Breast epithelium (tissue), 4 donors: ENCODE measurements around the gene SUCLG2. TPM values are rescaled to one million over a fixed set of nuclear protein-coding genes. Genes with fewer than 3 reads are reported as not detected.

Experiments
- DNase-seq, 2 donors: peaks; one replicate each; pipeline ENCODE4 v3.0.0-alpha.2; 2019; ENCODE audit warnings: low spot score in 2 of 2
- H3K27ac ChIP-seq, 2 donors: fragments of 200-600 bp; sonication (generic) in 1 of 2; one replicate each; pipeline ENCODE4 v1.5.1; 2016 to 2019; ENCODE audit warnings: mild to moderate bottlenecking in 1 of 2
- H3K27me3 ChIP-seq, 2 donors: fragments of 200-600 bp; sonication (generic) in 1 of 2; one replicate each; pipeline versions ENCODE4 v1.5.1 to v1.6.0; 2017 to 2019; ENCODE audit warnings: control low read depth in 1 of 2, mild to moderate bottlenecking in 1 of 2
- H3K36me3 ChIP-seq: fragments of 200-600 bp; one replicate; pipeline ENCODE4 v1.5.1; 2019
- H3K4me1 ChIP-seq, 2 donors: fragments of 200-600 bp; sonication (generic); one replicate each; pipeline ENCODE4 v1.5.1; 2016 to 2019; ENCODE audit warnings: control low read depth in 1 of 2
- H3K4me3 ChIP-seq, 3 donors: fragments of 200-600 bp; sonication (generic); 1 replicate in 2 of 3; 2 replicates in 1 of 3; pipeline ENCODE4 v1.5.1; 2016 to 2019; ENCODE audit warnings: mild to moderate bottlenecking in 3 of 3, moderate library complexity in 2 of 3
- H3K9me3 ChIP-seq, 2 donors: fragments of 200-600 bp; sonication (generic) in 1 of 2; one replicate each; pipeline ENCODE4 v1.5.1; 2016 to 2019; ENCODE audit warnings: control low read depth in 1 of 2
- POLR2A ChIP-seq: fragments of 450-650 bp; IDR thresholded peaks from one replicate; pipeline ENCODE4 v1.6.1; 2016; ENCODE audit warnings: antibody characterized with exemption, mild to moderate bottlenecking, moderate library complexity
- POLR2AphosphoS5 ChIP-seq, 3 donors: sonication (generic); formaldehyde crosslinking; IDR thresholded peaks; one replicate each; pipeline ENCODE4 v1.6.1; 2017; ENCODE audit warnings: antibody characterized with exemption in 3 of 3
- intact Hi-C: fragments of 100-400 bp; cut with DNase I; formaldehyde crosslinking; loops from one replicate; pipeline ENCODE4 v1.15.1; 2023; ENCODE audit warnings: low total_unique reads
- total RNA-seq, 3 donors: library from RNA; depleted of rRNA; stranded (reverse); fragments of >200 nt; gene quantifications; one replicate each; pipeline ENCODE4 v1.1.0, GENCODE V29; 2016
- TF ChIP-seq, protein P1 (sequence below), 3 donors: fragments of 450-650 bp; IDR thresholded peaks; one replicate each; pipeline ENCODE4 v1.5.1; 2016 to 2017; ENCODE audit warnings: antibody characterized with exemption in 3 of 3, mild to moderate bottlenecking in 3 of 3, moderate library complexity in 3 of 3

Gene SUCLG2
- total RNA-seq, 3 donors from 2014 or later, result 45.9 to 58.1 (median 52.8) TPM

DNA sequence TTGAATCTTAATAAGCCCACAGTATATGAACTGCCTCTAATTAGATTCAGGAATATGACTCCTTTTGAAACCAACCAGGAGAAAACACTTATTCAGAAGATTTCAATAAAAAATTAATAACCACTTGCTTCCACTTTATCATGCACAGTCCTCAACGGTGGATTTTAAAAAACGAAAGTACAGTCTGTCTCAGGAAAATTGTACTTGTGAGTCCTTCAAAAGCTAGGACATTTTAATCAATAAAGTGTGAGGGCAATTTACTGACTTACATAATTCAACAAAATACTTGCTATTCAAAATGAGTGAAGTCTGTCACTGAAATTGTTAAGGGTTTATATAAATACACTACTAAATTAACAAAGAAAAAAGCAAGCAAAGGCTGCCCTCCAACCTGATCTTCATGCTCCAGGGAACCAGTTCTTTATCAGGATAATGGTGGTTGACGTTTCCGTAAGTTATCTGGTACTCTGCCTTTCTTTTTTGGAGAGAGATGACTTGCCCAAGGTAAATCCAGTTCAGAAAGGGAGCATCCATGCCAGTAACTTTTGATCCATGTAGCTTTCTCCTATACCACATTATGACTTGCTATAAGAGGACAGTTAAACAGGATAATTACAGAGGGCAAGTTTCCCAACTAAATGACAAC lies 17.0 kb downstream of the SUCLG2 start:
- TF ChIP-seq POLR2AphosphoS5 (IDR thresholded peaks at IDR 0.05) (no peak), POLR2A (no peak)
- TF ChIP-seq, protein P1, sequence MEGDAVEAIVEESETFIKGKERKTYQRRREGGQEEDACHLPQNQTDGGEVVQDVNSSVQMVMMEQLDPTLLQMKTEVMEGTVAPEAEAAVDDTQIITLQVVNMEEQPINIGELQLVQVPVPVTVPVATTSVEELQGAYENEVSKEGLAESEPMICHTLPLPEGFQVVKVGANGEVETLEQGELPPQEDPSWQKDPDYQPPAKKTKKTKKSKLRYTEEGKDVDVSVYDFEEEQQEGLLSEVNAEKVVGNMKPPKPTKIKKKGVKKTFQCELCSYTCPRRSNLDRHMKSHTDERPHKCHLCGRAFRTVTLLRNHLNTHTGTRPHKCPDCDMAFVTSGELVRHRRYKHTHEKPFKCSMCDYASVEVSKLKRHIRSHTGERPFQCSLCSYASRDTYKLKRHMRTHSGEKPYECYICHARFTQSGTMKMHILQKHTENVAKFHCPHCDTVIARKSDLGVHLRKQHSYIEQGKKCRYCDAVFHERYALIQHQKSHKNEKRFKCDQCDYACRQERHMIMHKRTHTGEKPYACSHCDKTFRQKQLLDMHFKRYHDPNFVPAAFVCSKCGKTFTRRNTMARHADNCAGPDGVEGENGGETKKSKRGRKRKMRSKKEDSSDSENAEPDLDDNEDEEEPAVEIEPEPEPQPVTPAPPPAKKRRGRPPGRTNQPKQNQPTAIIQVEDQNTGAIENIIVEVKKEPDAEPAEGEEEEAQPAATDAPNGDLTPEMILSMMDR (IDR thresholded peaks at IDR 0.05), result no peak
- no peak for DNase-seq
- intact Hi-C loops, result no loop called here
- H3K4me1 ChIP-seq, result no peaks in the 10 kb centered on the region
- no peaks in the 10 kb centered on the region for H3K36me3 ChIP-seq
- no peaks in the 10 kb centered on the region for H3K9me3 ChIP-seq
- H3K27ac ChIP-seq, result no peak overlapping the region
- no peak overlapping the region for H3K4me3 ChIP-seq
- H3K27me3 ChIP-seq, result no peaks in the 10 kb centered on the region

DNA sequence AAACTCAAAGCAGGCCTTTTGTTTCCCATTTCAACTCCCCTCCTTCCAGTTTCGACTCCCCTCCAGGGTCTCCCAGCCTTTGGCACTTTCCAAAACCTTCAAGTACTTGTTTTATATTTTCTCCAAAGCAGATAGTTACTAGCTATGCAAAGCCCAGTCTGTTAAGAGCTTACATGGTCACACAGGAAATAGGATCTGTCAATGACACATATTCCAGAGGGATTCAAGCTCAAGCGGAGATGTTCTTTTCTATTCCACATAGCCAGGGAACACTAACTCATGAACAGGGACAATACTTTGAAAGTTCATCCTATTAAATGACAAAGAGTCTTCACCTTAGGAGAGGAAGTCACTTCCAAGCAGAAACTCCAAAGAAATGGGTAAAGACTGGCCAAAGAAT lies 18.6 kb downstream of the SUCLG2 start:
- Histone ChIP-seq H3K27ac (no peak overlapping the region), H3K9me3 (no peaks in the 10 kb centered on the region), H3K4me3 (no peak overlapping the region), H3K4me1 (no peaks in the 10 kb centered on the region), H3K36me3 (no peaks in the 10 kb centered on the region), H3K27me3 (no peaks in the 10 kb centered on the region)
- DNase-seq, result no peak
- no peak for TF ChIP-seq POLR2A
- TF ChIP-seq, protein P1 (IDR thresholded peaks at IDR 0.05), result no peak
- TF ChIP-seq POLR2AphosphoS5 (IDR thresholded peaks at IDR 0.05), result no peak
- intact Hi-C loops, result no loop called here

DNA sequence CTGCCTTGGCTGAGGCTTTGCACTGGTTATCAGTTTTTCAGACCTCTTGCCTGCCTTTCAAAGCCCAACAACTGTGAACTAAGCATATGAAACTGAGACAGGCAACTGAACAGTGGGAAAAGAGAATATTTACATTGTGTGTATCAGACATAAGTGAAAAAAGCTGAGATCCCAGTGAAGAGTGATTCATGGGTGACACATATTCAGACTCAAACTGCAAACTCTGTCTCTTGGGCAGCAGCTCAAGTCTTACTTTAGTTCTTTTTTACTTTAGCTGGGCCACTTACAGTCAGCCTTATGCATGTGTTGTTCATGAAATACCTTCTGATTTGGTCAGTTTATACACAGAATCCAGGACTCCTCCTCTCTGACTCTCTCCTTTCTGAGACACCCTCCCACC lies 19.2 kb downstream of the SUCLG2 start:
- intact Hi-C loops, result no loop called here
- no peaks in the 10 kb centered on the region for H3K4me1 ChIP-seq
- TF ChIP-seq, protein P1 (IDR thresholded peaks at IDR 0.05), result no peak
- TF ChIP-seq POLR2AphosphoS5 (IDR thresholded peaks at IDR 0.05), result no peak
- no peak for TF ChIP-seq POLR2A
- no peaks in the 10 kb centered on the region for H3K27me3 ChIP-seq
- H3K9me3 ChIP-seq, result no peaks in the 10 kb centered on the region
- no peak overlapping the region for H3K27ac ChIP-seq
- no peaks in the 10 kb centered on the region for H3K36me3 ChIP-seq
- no peak for DNase-seq
- no peak overlapping the region for H3K4me3 ChIP-seq

DNA sequence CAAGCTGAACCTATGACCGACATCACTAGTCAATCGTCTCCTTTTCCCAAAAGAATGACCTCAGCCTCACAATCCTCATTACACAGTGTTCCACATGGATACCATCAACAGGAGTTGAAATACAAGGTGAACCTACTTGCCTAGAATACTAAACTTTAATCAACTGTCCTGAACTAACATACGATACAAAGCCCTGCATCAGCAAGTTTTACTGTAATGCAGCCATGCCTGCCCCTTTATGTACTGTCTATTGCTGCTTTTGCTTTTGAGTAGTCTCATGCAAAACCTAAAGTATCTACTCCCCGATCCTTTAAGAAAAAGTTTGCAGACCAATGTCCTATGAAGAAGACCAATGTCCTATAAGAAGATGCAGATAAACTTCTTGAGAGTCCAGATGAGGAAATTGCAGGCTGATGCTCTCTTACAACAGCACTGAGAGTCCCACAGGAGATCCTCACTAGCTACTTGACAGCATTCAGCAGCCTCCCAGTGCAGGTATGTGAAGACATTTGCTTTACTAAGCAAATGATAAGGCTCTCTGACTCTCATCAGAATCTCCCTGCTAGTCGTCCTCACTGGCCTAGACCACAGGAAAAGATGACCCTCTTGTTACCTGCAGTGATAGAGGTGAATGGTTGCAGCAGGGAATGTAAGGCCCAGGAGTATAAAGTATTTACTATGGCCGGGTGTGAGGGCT lies 23.6 kb downstream of the SUCLG2 start:
- no peaks in the 10 kb centered on the region for H3K27me3 ChIP-seq
- no peak for DNase-seq
- no peaks in the 10 kb centered on the region for H3K36me3 ChIP-seq
- no peaks in the 10 kb centered on the region for H3K9me3 ChIP-seq
- H3K27ac ChIP-seq, result no peak overlapping the region
- H3K4me3 ChIP-seq, result no peak overlapping the region
- no peaks in the 10 kb centered on the region for H3K4me1 ChIP-seq
- intact Hi-C loops, result no loop called here
- no peak for TF ChIP-seq POLR2A

DNA sequence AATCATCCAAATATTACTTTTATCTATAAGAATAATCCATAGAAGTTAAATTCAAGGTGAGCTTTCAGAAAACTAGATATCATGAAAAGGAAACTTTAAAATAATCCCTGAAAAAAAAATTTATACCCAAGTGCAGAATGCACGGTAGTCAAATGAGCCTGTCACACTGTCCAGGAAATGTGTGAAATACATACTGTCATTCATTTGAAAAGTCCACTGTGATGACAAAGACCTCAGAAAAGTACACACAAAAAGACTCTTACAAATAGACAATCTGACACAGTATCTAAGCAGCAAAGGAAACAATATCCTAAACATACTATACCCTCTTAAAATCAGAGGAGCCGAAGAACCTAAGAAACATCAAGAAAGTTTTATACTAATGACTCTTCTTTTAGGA lies 29.7 kb downstream of the SUCLG2 start:
- Histone ChIP-seq H3K4me3 (no peak overlapping the region), H3K36me3 (no peaks in the 10 kb centered on the region), H3K4me1 (no peaks in the 10 kb centered on the region), H3K27me3 (no peaks in the 10 kb centered on the region), H3K27ac (no peak overlapping the region), H3K9me3 (no peaks in the 10 kb centered on the region)
- no peak for DNase-seq
- intact Hi-C loops, result no loop called here
- TF ChIP-seq POLR2A (no peak), POLR2AphosphoS5 (IDR thresholded peaks at IDR 0.05) (no peak)

DNA sequence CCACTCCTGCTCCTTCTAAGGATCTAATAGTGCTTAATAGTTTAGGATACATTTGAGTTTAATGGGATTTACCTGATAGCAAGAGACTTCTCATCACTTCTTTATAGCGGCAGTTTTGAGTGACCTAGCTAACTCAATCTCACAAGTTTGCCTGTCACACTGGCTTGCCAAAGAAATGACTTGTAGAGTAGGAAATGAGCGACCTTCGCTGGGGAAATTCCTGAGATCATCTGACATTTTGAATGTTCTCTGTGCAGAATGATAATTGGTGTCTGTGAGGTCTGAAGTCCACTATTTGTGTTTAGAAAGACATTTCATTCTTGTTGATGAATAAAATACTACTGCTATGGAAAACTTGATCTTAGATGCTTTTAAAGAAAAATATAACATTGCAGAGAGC lies 30.3 kb downstream of the SUCLG2 start:
- TF ChIP-seq POLR2A, result no peak
- no peak for TF ChIP-seq POLR2AphosphoS5 (IDR thresholded peaks at IDR 0.05)
- TF ChIP-seq, protein P1 (IDR thresholded peaks at IDR 0.05), result no peak
- intact Hi-C loops, result no loop called here
- Histone ChIP-seq H3K4me3 (no peak overlapping the region), H3K9me3 (no peaks in the 10 kb centered on the region), H3K4me1 (no peaks in the 10 kb centered on the region), H3K27ac (no peak overlapping the region), H3K27me3 (no peaks in the 10 kb centered on the region), H3K36me3 (no peaks in the 10 kb centered on the region)
- DNase-seq, result no peak
